Panc1 (cell line): Measurements from ENCODE around the gene OPN1SW. TPM values are rescaled to one million over a fixed set of nuclear protein-coding genes. Genes with fewer than 3 reads are reported as not detected.

ENCODE experiments used
- ATAC-seq: fragments of 200-7000 bp; cut with Tn5 transposase; 2 replicates; pipeline ENCODE4 v1.9.1; 2020; ENCODE audit warnings: mild to moderate bottlenecking, moderate library complexity
- BruUV-seq: library from RNA; stranded (reverse); fragments of 400-500 nt; replicated peaks from 2 replicates; lab custom pipeline; 2021; lab: Mats Ljungman, UMichigan
- CTCF ChIA-PET: fragments of 300-600 bp; sonication (Branson Sonifier 250); formaldehyde crosslinking; loops from one replicate; lab custom pipeline; 2022; ENCODE audit warnings: antibody characterized with exemption; lab: Charles Lee
- POLR2A ChIA-PET: fragments of 300-600 bp; sonication (Branson Sonifier 250); formaldehyde crosslinking; loops from one replicate; lab custom pipeline; 2022; ENCODE audit warnings: antibody characterized with exemption; lab: Charles Lee
- DNase-seq: peaks from one replicate; pipeline ENCODE4 v3.0.0-alpha.2; 2010; ENCODE audit warnings: low read depth, low spot score
- H3K27ac ChIP-seq: 2 replicates; pipeline ENCODE4 v1.5.1; 2011; ENCODE audit warnings: mild to moderate bottlenecking, low read length, inconsistent platforms
- H3K27me3 ChIP-seq: fragments of 200-500 bp; sonication (Bioruptor generic); 2 replicates; pipeline ENCODE4 v1.6.0; 2014; ENCODE audit warnings: low read length, inconsistent platforms; ENCODE audit not compliant: control insufficient read depth, insufficient read depth
- H3K36me3 ChIP-seq: fragments of 200-500 bp; sonication (Bioruptor generic); 2 replicates; pipeline ENCODE4 v1.5.1; 2014; ENCODE audit warnings: inconsistent platforms, mild to moderate bottlenecking, low read length, moderate library complexity; ENCODE audit not compliant: control insufficient read depth, insufficient read depth
- H3K4me1 ChIP-seq: 2 replicates; pipeline ENCODE4 v1.5.1; 2011; ENCODE audit warnings: inconsistent platforms, mild to moderate bottlenecking, low read length, moderate library complexity; ENCODE audit not compliant: control insufficient read depth, insufficient read depth
- H3K4me3 ChIP-seq, 2 experiments: 2 replicates each; pipeline ENCODE4 v1.5.1; 2011 to 2012; ENCODE audit warnings: low read depth in 2 of 2, low read length in 2 of 2, mild to moderate bottlenecking in 2 of 2, inconsistent platforms in 1 of 2, moderate library complexity in 1 of 2
- H3K9me3 ChIP-seq: fragments of 200-500 bp; sonication (Bioruptor generic); 2 replicates; pipeline ENCODE4 v1.5.1; 2014; ENCODE audit warnings: low read depth, mild to moderate bottlenecking, inconsistent platforms, low read length, moderate library complexity; ENCODE audit not compliant: control insufficient read depth, insufficient read depth
- CTCF ChIP-seq: fragments of 450-650 bp; IDR thresholded peaks from 2 replicates; pipeline ENCODE4 v1.5.1; 2017; ENCODE audit warnings: mild to moderate bottlenecking
- POLR2AphosphoS5 ChIP-seq: IDR thresholded peaks from 2 replicates; pipeline ENCODE4 v1.6.1; 2012; ENCODE audit warnings: mild to moderate bottlenecking, low read depth, low read length, moderate library complexity
- REST ChIP-seq, 2 experiments: IDR thresholded peaks; 2 replicates each; pipeline ENCODE4 v1.6.1; 2011 to 2012; ENCODE audit warnings: low read depth in 2 of 2, control low read depth in 1 of 2, low read length in 1 of 2, mild to moderate bottlenecking in 1 of 2, moderate library complexity in 1 of 2; ENCODE audit not compliant: insufficient read depth in 1 of 2
- SIN3A ChIP-seq: IDR thresholded peaks from 2 replicates; pipeline ENCODE4 v1.6.1; 2012; ENCODE audit warnings: low read depth, mild to moderate bottlenecking, low read length, moderate library complexity, borderline replicate concordance; ENCODE audit not compliant: insufficient read depth
- TCF7L2 ChIP-seq: IDR thresholded peaks from 2 replicates; pipeline ENCODE4 v1.6.1; 2011; ENCODE audit warnings: mild to moderate bottlenecking, low read depth, low read length, inconsistent platforms
- in situ Hi-C: cut with HindIII; loops from 2 replicates; pipeline ENCODE4 v1.10.0; 2016; ENCODE audit warnings: low sequenced_read_pairs, low pct_unique_long_range_greater_than_20kb
- intact Hi-C: fragments of 100-400 bp; cut with micrococcal nuclease; formaldehyde crosslinking; loops from one replicate; pipeline ENCODE4 v1.10.0; 2022; ENCODE audit not compliant: unreplicated experiment
- total RNA-seq: library from RNA; stranded (reverse); gene quantifications from one replicate; pipeline ENCODE4 v1.2.1, GENCODE V29; 2021; ENCODE audit not compliant: unreplicated experiment

The OPN1SW gene
- total RNA-seq, 1 experiment from 2014 or later: not detected

GRCh38 chr7:128811631-128812430, 36.2 kb upstream of the OPN1SW start:
- Histone ChIP-seq H3K27ac (no peak overlapping the region), H3K9me3 (no peaks in the 10 kb centered on the region), H3K27me3 (peaks cover 12% of the 10 kb centered on the region), H3K4me3 (no peak overlapping the region), H3K36me3 (no peaks in the 10 kb centered on the region), H3K4me1 (no peaks in the 10 kb centered on the region)
- no TSS peak for BruUV-seq
- ChIA-PET CTCF (no interaction called here), POLR2A (no interaction called here)
- intact Hi-C loops (no loop called here), in situ Hi-C loops (no loop called here)
- ATAC-seq (no peak), DNase-seq (no peak)
- TF ChIP-seq SIN3A (no peak), TCF7L2 (no peak), CTCF (no peak), REST (IDR thresholded peaks at IDR 0.05; ENCODE audit: insufficient read depth in 1 of 2, low read depth in 2 of 2, low read length in 1 of 2) (no peak), POLR2AphosphoS5 (no peak)

- Histone ChIP-seq H3K27me3 (peaks cover 7% of the 10 kb centered on the region), H3K27ac (no peak overlapping the region), H3K36me3 (no peaks in the 10 kb centered on the region), H3K4me3 (no peak overlapping the region), H3K4me1 (no peaks in the 10 kb centered on the region), H3K9me3 (no peaks in the 10 kb centered on the region)
- intact Hi-C loops (no loop called here), in situ Hi-C loops (no loop called here)
- ATAC-seq (no peak), DNase-seq (no peak)
- BruUV-seq: no TSS peak
- ChIA-PET CTCF (no interaction called here), POLR2A (no interaction called here)
- TF ChIP-seq CTCF: no peak
- TF ChIP-seq TCF7L2: no peak
- no peak for TF ChIP-seq POLR2AphosphoS5
- TF ChIP-seq SIN3A: no peak
- TF ChIP-seq REST (IDR thresholded peaks at IDR 0.05; ENCODE audit: insufficient read depth in 1 of 2, low read depth in 2 of 2, low read length in 1 of 2): no peak
Observed at GRCh38 chr7:128810997-128811396, 35.4 kb upstream of the OPN1SW start.
